Measurements from ENCODE around the gene ESYT2. TPM values are rescaled to one million over a fixed set of nuclear protein-coding genes. Genes with fewer than 3 reads are reported as not detected.

ESYT2 gene
- total RNA-seq, 2 donors from 2014 or later, result 30.7 to 36.9 TPM

- H3K27ac Mint-ChIP-seq, result no peak overlapping the region
Measured at GRCh38 chr7:158850545-158851102, 21.3 kb upstream of the ESYT2 start.

DNA sequence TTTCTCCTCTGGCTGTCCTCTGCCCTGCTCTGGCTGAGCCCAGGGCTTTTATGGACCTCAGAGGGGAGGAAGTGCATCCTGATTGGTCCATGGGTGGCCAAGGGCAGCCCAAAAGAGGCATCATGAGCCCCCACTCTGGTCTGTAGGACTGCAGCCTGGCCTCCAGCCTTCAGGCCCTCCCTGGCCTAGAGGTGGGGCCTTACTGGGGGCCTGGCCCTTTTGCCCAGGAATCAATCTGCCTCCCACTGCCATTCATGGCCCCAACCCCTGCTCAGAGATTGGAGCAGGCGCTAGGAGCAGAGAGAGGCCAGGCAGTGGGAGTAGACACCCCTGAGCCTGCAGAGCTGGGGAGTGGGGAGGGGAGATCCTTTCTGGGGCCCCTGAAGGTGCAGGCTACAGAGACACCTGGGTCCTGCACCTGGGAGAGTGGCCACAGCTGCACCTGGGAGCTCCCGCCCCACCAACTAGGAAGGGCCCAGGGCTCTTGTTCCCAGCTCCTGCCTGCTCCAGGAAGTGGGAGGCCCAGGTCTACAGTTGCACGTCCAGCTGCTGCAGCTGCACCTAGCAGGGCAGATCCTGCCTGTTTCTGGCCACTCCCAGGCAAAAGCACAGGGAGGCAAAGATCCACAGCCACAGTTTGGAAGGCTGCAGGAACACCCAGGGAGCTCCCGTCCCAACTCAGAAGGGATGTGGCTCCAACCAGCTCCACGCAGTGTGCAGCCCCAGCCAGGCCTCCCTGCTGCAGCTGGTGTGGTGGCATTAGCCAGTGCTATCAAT, 20.6 kb upstream of the ESYT2 start:
- 86 to 96% methylated on average over 4 to 5 of the region's 5 CpGs for WGBS, 2 experiments (ENCODE audit: insufficient coverage in 1 of 2, insufficient read length in 1 of 2)
- Histone ChIP-seq H3K4me3 (ENCODE audit: low read length) (no peak overlapping the region), H3K36me3 (ENCODE audit: control insufficient read depth, insufficient read depth, low read length) (no peaks in the 10 kb centered on the region), H3K9ac (ENCODE audit: extremely low read depth, low read length, poor library complexity, severe bottlenecking) (no peak overlapping the region), H3K4me1 (ENCODE audit: control insufficient read depth, insufficient read depth, low read length) (no peaks in the 10 kb centered on the region), H3K27ac (ENCODE audit: low read depth, low read length) (no peak overlapping the region), H3K27me3 (ENCODE audit: control insufficient read depth, insufficient read depth, low read length, poor library complexity, severe bottlenecking) (no peaks in the 10 kb centered on the region), H3K9me3 (ENCODE audit: control insufficient read depth, low read length) (peaks cover 32% of the 10 kb centered on the region)
- TF ChIP-seq, protein P1, sequence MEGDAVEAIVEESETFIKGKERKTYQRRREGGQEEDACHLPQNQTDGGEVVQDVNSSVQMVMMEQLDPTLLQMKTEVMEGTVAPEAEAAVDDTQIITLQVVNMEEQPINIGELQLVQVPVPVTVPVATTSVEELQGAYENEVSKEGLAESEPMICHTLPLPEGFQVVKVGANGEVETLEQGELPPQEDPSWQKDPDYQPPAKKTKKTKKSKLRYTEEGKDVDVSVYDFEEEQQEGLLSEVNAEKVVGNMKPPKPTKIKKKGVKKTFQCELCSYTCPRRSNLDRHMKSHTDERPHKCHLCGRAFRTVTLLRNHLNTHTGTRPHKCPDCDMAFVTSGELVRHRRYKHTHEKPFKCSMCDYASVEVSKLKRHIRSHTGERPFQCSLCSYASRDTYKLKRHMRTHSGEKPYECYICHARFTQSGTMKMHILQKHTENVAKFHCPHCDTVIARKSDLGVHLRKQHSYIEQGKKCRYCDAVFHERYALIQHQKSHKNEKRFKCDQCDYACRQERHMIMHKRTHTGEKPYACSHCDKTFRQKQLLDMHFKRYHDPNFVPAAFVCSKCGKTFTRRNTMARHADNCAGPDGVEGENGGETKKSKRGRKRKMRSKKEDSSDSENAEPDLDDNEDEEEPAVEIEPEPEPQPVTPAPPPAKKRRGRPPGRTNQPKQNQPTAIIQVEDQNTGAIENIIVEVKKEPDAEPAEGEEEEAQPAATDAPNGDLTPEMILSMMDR (conservative IDR thresholded peaks at IDR 0.05), result no peak
- Mint-ChIP-seq H3K27ac (no peak overlapping the region), H3K27me3 (ENCODE audit: insufficient read depth) (no peaks in the 10 kb centered on the region), H3K36me3 (ENCODE audit: low read depth) (no peaks in the 10 kb centered on the region), H3K9me3 (peaks cover 35% of the 10 kb centered on the region), H3K4me1 (no peaks in the 10 kb centered on the region), H3K4me3 (no peak overlapping the region)
- no peak for DNase-seq

More at GRCh38 chr7:158850545-158851102, 21.3 kb upstream of the ESYT2 start:
- TF ChIP-seq, protein P1 (conservative IDR thresholded peaks at IDR 0.05), result no peak
- peaks cover 29% of the 10 kb centered on the region for H3K9me3 Mint-ChIP-seq
- H3K36me3 ChIP-seq (ENCODE audit: control insufficient read depth, insufficient read depth, low read length), result no peaks in the 10 kb centered on the region
- no peaks in the 10 kb centered on the region for H3K4me1 ChIP-seq (ENCODE audit: control insufficient read depth, insufficient read depth, low read length)
- DNase-seq, result no peak
- H3K4me1 Mint-ChIP-seq, result no peaks in the 10 kb centered on the region
- peaks cover 26% of the 10 kb centered on the region for H3K9me3 ChIP-seq (ENCODE audit: control insufficient read depth, low read length)
- H3K4me3 Mint-ChIP-seq, result no peak overlapping the region
- H3K36me3 Mint-ChIP-seq (ENCODE audit: low read depth), result no peaks in the 10 kb centered on the region
- no peaks in the 10 kb centered on the region for H3K27me3 ChIP-seq (ENCODE audit: control insufficient read depth, insufficient read depth, low read length, poor library complexity, severe bottlenecking)
- H3K27me3 Mint-ChIP-seq (ENCODE audit: insufficient read depth), result no peaks in the 10 kb centered on the region
- no peak overlapping the region for H3K9ac ChIP-seq (ENCODE audit: extremely low read depth, low read length, poor library complexity, severe bottlenecking)
- H3K27ac ChIP-seq (ENCODE audit: low read depth, low read length), result no peak overlapping the region
- no peak overlapping the region for H3K4me3 ChIP-seq (ENCODE audit: low read length)
- WGBS, 2 experiments (ENCODE audit: insufficient coverage in 1 of 2, insufficient read length in 1 of 2), result 83 to 85% methylated on average over 3 to 5 of the region's 5 CpGs

DNA sequence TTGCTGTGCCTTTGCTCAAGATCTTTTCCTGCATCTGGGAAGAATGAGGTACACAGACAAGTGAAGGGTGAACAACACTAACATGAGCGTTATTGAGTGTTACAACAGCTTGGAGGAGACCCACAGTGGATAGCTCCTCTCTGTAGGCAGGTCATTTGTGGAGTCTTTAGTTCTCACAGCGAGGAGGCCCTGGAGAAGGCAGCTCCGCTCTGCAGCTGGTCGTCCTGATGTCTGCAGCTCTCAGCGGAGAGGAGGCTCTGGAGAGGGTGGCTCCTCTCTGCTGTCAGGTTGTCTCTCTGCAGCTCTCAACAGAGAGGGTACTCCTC, 20.1 kb upstream of the ESYT2 start:
- no peaks in the 10 kb centered on the region for H3K27me3 ChIP-seq (ENCODE audit: control insufficient read depth, insufficient read depth, low read length, poor library complexity, severe bottlenecking)
- no peaks in the 10 kb centered on the region for H3K27me3 Mint-ChIP-seq (ENCODE audit: insufficient read depth)
- H3K27ac ChIP-seq (ENCODE audit: low read depth, low read length), result no peak overlapping the region
- H3K4me1 ChIP-seq (ENCODE audit: control insufficient read depth, insufficient read depth, low read length), result no peaks in the 10 kb centered on the region
- peaks cover 32% of the 10 kb centered on the region for H3K9me3 ChIP-seq (ENCODE audit: control insufficient read depth, low read length)
- H3K27ac Mint-ChIP-seq, result no peak overlapping the region
- H3K4me3 Mint-ChIP-seq, result no peak overlapping the region
- H3K4me3 ChIP-seq (ENCODE audit: low read length), result no peak overlapping the region
- 85 to 87% methylated on average over 5 of the region's 5 CpGs for WGBS, 2 experiments (ENCODE audit: insufficient coverage in 1 of 2, insufficient read length in 1 of 2)
- peaks cover 38% of the 10 kb centered on the region for H3K9me3 Mint-ChIP-seq
- H3K36me3 ChIP-seq (ENCODE audit: control insufficient read depth, insufficient read depth, low read length), result no peaks in the 10 kb centered on the region
- no peaks in the 10 kb centered on the region for H3K36me3 Mint-ChIP-seq (ENCODE audit: low read depth)
- H3K4me1 Mint-ChIP-seq, result no peaks in the 10 kb centered on the region
- H3K9ac ChIP-seq (ENCODE audit: extremely low read depth, low read length, poor library complexity, severe bottlenecking), result no peak overlapping the region
- TF ChIP-seq, protein P1 (conservative IDR thresholded peaks at IDR 0.05), result no peak
- no peak for DNase-seq
